ENCODE data around the gene PSG2.
"Not testable (repeated sequence)": the region's sequence is repeated elsewhere in the genome, so short reads cannot be mapped to it uniquely, and the experiment has no call there.

PSG2 gene

GRCh38 chr19:43101950-43102349 is 19.4 kb upstream of the PSG2 start:
- H3K4me1 Mint-ChIP-seq (ENCODE audit: low read depth): no peaks in the 10 kb centered on the region
- no peaks in the 10 kb centered on the region for H3K36me3 Mint-ChIP-seq (ENCODE audit: low read depth)
- no peak overlapping the region for H3K4me3 Mint-ChIP-seq
- peaks cover 28% of the 10 kb centered on the region for H3K9me3 Mint-ChIP-seq
- DNase-seq (ENCODE audit: low spot score): no peak
- H3K27me3 Mint-ChIP-seq (ENCODE audit: low read depth): no peaks in the 10 kb centered on the region
- no peak overlapping the region for H3K27ac Mint-ChIP-seq

DNA sequence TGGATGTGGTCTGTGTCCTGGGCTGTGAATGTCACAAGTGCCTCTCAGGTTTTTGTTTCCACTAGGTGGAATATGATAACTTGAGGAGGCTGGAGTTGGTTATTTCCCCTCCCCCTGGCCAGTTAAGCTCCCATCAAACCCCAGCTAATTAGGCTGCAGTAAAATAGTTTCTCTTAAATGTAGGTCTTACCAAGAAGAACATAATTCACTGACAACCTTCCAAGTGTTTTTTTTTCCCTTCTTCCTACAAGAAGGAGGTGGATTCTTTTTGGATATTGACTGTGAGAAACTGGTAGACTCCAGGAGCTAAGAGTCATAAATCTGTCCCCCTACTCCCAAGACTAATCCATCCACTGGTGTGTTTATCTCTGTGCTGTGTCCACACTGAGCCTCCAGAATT is 15.9 kb upstream of the PSG2 start:
- not testable (repeated sequence) for H3K4me3 Mint-ChIP-seq; H3K4me1 Mint-ChIP-seq (ENCODE audit: low read depth); H3K27me3 Mint-ChIP-seq (ENCODE audit: low read depth); H3K27ac Mint-ChIP-seq; DNase-seq (ENCODE audit: low spot score); H3K9me3 Mint-ChIP-seq; H3K36me3 Mint-ChIP-seq (ENCODE audit: low read depth)

DNA sequence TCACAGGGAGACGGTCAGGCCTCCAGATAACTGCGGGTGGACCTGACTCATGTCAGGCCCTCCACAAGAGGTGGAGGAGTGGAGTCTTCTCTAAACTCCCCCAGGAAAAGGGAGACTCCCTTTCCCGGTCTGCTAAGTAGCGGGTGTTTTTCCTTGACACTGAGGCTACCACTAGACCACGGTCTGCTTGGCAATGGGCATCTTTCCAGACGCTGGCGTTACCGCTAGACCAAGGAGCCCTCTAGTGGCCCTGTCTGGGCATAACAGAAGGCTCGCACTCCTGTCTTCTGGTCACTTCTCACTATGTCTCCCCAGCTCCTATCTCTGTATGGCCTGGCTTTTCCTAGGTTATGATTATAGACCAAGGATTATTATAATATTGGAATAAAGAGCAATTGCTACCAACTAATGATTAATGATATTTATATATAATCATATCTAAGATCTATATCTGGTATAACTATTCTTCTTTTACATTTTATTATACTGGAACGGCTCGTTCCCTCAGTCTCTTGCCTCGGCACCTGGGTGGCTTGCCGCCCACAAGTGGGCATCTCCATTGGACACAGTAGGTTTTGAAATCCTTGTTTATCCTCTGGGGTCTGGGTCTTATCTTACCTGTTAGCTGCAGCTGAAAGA is 5.3 kb upstream of the PSG2 start:
- H3K27ac Mint-ChIP-seq; H3K4me3 Mint-ChIP-seq; H3K9me3 Mint-ChIP-seq; H3K4me1 Mint-ChIP-seq (ENCODE audit: low read depth); H3K36me3 Mint-ChIP-seq (ENCODE audit: low read depth); H3K27me3 Mint-ChIP-seq (ENCODE audit: low read depth): not testable (repeated sequence)
- DNase-seq (ENCODE audit: low spot score): peak; percentile 6

DNA sequence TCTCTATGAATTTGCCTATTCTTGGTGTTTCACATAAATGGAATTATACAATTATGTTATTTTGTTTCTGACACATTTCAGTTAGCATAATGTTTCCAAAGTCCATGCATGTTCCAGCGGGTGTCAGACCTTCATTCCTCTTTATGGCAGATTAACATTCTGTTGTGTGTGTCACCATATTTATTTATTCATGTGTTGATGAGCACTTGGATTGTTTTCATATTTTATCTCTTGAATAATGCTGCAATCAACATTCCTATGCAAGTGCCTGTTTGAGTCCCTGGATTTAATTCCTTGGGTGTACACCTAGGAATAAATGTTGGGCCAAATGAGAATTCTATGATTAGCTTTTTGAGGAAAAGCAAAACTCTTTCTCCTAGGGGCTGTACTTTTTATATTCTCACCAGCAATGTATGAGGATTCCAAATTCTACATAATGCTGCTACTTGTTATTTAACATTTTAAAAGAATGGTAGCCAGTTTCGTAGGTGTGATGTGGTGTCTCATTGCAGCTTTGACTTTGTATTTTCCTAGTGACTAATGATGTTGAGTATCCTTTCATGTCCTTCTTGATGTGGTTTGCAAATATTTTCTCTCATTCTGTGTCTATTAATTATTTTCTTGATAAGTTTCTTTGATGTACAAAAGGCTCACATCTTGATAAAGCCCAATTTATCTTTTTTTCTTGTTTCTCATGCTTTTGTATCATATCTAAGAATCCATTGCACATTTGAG is 3.5 kb upstream of the PSG2 start:
- DNase-seq (ENCODE audit: low spot score); H3K9me3 Mint-ChIP-seq; H3K36me3 Mint-ChIP-seq (ENCODE audit: low read depth); H3K4me3 Mint-ChIP-seq; H3K27me3 Mint-ChIP-seq (ENCODE audit: low read depth); H3K4me1 Mint-ChIP-seq (ENCODE audit: low read depth); H3K27ac Mint-ChIP-seq: not testable (repeated sequence)

DNA sequence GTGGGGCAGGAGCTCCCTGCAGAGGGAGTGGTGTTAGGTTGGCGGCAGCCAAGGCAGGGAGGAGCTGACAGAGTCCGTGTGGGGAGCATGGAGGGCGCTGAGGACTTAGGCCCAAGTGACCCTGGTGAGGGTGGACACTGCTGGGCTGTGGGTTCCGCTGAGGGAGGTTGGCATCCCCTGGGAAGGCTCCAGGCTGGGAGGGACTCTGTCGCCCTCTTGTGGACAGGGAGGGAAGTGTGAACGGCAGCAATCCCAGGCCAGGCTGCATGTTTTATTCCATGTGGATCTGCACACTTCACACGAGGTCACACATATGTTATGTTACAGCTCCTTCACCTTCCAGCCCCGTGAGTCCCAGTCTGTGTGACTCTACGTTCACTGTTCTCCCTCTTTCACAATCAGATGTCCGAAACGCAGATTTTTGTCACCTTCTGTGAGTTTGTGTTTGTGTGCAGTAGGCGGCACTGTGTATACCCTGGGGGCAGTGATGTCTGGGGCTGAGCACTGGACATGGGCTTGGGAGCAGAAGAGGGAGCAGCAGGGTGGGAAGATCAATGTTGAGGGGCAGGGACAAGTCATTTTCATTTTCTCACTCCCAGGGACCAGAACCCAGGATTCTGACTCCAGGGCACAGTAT is 1.8 kb upstream of the PSG2 start:
- DNase-seq (ENCODE audit: low spot score): peak; percentile 8
- not testable (repeated sequence) for H3K4me1 Mint-ChIP-seq (ENCODE audit: low read depth); H3K36me3 Mint-ChIP-seq (ENCODE audit: low read depth); H3K4me3 Mint-ChIP-seq; H3K9me3 Mint-ChIP-seq; H3K27ac Mint-ChIP-seq; H3K27me3 Mint-ChIP-seq (ENCODE audit: low read depth)

DNA sequence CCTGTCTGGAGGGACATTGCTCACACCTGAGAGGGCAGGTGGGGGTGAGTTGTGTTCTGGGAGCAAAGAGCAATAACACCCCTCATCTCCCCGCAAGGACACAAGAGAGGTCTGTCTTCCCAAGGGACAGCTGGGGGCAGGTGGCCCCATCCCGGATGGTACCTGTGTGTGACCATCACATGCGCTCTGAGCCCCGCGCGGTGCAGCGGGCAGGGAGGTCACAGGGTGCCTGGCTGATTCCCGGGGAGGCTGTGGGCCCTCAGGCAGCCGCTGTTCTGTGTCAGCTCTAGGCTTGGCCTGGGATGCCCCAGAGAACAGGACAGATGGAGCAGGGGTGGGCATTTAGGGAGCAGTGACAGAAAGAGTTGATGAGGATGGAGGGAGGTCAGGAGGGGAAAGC is 1.2 kb upstream of the PSG2 start:
- not testable (repeated sequence) for DNase-seq (ENCODE audit: low spot score); H3K27me3 Mint-ChIP-seq (ENCODE audit: low read depth); H3K27ac Mint-ChIP-seq; H3K36me3 Mint-ChIP-seq (ENCODE audit: low read depth); H3K9me3 Mint-ChIP-seq; H3K4me3 Mint-ChIP-seq; H3K4me1 Mint-ChIP-seq (ENCODE audit: low read depth)

DNA sequence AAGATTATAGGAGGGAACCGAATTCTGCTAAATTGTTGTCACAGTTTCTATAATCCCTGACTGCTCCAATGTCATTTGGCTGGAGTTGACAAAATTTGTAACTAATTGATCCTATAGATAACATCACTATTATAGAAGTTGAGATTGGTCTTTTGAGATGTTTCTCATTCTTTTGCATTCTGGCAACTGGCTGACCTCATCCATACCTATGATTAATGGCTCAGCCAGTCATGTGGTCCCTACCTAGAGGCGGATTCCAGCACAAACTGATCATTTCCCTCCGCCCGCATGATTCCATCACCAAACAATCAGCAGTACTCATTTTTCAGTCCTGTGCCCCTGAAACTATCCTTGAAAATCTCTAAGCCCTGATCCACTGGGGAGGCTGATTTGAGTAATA is 4.2 kb downstream of the PSG2 start:
- no peaks in the 10 kb centered on the region for H3K36me3 Mint-ChIP-seq (ENCODE audit: low read depth)
- H3K27me3 Mint-ChIP-seq (ENCODE audit: low read depth): no peaks in the 10 kb centered on the region
- DNase-seq (ENCODE audit: low spot score): no peak
- no peaks in the 10 kb centered on the region for H3K4me1 Mint-ChIP-seq (ENCODE audit: low read depth)
- no peak overlapping the region for H3K27ac Mint-ChIP-seq
- no peak overlapping the region for H3K4me3 Mint-ChIP-seq
- H3K9me3 Mint-ChIP-seq: no peaks in the 10 kb centered on the region

DNA sequence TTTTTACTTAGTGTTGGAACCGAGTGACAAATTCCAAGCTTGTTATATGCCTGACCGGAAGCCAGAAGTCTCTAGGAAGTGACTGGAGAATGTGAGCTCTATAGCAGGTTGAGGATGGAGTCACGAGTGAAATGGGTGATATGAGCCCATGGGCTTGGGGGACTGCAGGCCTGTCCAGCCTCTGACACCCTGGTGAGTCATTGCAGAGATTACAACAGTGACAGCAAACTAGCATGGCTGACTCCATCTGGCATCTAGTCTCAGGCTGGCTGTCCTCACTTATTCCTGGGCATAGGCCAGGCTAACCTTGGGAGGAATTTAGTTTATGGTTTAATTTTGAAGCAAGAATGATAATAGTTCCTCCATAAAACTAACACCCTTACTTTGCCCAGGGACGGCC is 4.6 kb downstream of the PSG2 start:
- H3K9me3 Mint-ChIP-seq; H3K4me1 Mint-ChIP-seq (ENCODE audit: low read depth); DNase-seq (ENCODE audit: low spot score); H3K36me3 Mint-ChIP-seq (ENCODE audit: low read depth); H3K27ac Mint-ChIP-seq; H3K4me3 Mint-ChIP-seq; H3K27me3 Mint-ChIP-seq (ENCODE audit: low read depth): not testable (repeated sequence)

DNA sequence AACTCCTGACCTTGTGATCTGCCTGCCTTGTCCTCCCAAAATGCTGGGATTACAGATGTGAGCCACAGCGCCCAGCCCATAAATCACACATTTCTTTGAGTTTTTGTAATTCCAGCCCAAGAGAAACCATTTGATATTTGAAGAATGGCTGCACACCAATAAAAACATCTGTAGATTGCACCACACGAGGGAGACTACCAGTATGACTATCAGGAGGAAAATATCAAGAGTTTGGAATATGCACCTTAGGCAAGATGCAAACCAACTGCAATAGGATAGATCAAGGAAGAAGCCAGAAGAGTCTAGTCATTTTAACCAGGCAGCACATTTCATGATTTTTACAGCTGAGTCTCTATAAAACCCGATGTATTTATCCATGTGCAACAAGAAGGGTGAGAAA is 20.1 kb downstream of the PSG2 start:
- H3K9me3 Mint-ChIP-seq; DNase-seq (ENCODE audit: low spot score); H3K4me3 Mint-ChIP-seq; H3K27ac Mint-ChIP-seq; H3K27me3 Mint-ChIP-seq (ENCODE audit: low read depth); H3K4me1 Mint-ChIP-seq (ENCODE audit: low read depth); H3K36me3 Mint-ChIP-seq (ENCODE audit: low read depth): not testable (repeated sequence)

- not testable (repeated sequence) for H3K9me3 Mint-ChIP-seq; DNase-seq (ENCODE audit: low spot score); H3K36me3 Mint-ChIP-seq (ENCODE audit: low read depth); H3K27me3 Mint-ChIP-seq (ENCODE audit: low read depth); H3K4me3 Mint-ChIP-seq; H3K27ac Mint-ChIP-seq; H3K4me1 Mint-ChIP-seq (ENCODE audit: low read depth)
Observed at GRCh38 chr19:43061326-43061725, 21.2 kb downstream of the PSG2 start.

DNA sequence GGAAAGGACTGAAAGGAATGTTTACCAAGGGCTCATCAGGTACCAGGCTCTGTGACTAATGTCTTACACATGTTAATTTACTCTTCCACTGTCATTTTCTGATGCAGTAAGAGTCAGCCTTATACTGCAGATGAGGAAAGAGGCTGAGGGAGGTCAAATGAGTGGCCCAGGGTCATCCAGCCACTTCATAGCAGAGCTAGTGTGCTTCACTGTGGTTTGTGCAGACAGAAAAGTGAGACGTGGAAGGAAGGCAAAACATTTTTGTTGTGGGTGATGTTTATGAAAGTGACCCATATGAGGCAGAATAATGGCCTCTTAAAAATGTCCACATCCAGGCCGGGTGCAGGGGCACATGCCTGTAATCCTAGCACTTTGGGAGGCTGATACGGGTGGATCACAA is 22.2 kb downstream of the PSG2 start:
- H3K27ac Mint-ChIP-seq; H3K4me3 Mint-ChIP-seq; H3K27me3 Mint-ChIP-seq (ENCODE audit: low read depth); H3K4me1 Mint-ChIP-seq (ENCODE audit: low read depth); H3K36me3 Mint-ChIP-seq (ENCODE audit: low read depth); DNase-seq (ENCODE audit: low spot score): not testable (repeated sequence)
- H3K9me3 Mint-ChIP-seq: peaks cover 14% of the 10 kb centered on the region

GRCh38 chr19:43059482-43059881 is 23.0 kb downstream of the PSG2 start:
- H3K27ac Mint-ChIP-seq; H3K36me3 Mint-ChIP-seq (ENCODE audit: low read depth); DNase-seq (ENCODE audit: low spot score); H3K27me3 Mint-ChIP-seq (ENCODE audit: low read depth); H3K4me1 Mint-ChIP-seq (ENCODE audit: low read depth); H3K4me3 Mint-ChIP-seq: not testable (repeated sequence)
- peaks cover 20% of the 10 kb centered on the region for H3K9me3 Mint-ChIP-seq

DNA sequence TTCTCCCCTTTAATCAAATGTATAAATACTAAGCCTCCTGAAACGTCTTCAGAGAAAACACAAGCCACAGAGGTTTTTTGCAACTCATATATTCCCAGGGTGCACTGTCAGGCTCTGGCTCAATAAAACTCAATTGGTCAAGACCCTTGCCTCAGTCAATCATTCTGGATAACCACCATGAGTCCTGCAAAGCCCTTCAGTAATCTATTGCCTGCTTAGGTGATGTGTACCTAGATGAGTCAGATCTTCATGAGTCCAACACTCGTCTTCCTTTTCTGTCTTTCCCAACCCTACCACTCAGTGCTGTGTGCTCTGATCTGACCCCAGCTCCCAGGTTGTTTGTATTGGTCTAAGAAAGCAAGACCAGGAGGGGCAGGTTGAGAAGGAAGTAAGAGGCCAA is 24.1 kb downstream of the PSG2 start:
- DNase-seq (ENCODE audit: low spot score); H3K4me3 Mint-ChIP-seq; H3K27ac Mint-ChIP-seq; H3K36me3 Mint-ChIP-seq (ENCODE audit: low read depth); H3K4me1 Mint-ChIP-seq (ENCODE audit: low read depth); H3K27me3 Mint-ChIP-seq (ENCODE audit: low read depth): not testable (repeated sequence)
- H3K9me3 Mint-ChIP-seq: peaks cover 24% of the 10 kb centered on the region

GRCh38 chr19:43047966-43048365 is 34.5 kb downstream of the PSG2 start:
- H3K4me3 Mint-ChIP-seq; H3K4me1 Mint-ChIP-seq (ENCODE audit: low read depth); H3K27me3 Mint-ChIP-seq (ENCODE audit: low read depth); H3K36me3 Mint-ChIP-seq (ENCODE audit: low read depth); DNase-seq (ENCODE audit: low spot score); H3K27ac Mint-ChIP-seq; H3K9me3 Mint-ChIP-seq: not testable (repeated sequence)

- not testable (repeated sequence) for H3K27ac Mint-ChIP-seq; H3K36me3 Mint-ChIP-seq (ENCODE audit: low read depth); H3K27me3 Mint-ChIP-seq (ENCODE audit: low read depth); H3K4me3 Mint-ChIP-seq; DNase-seq (ENCODE audit: low spot score); H3K4me1 Mint-ChIP-seq (ENCODE audit: low read depth); H3K9me3 Mint-ChIP-seq
Observed at GRCh38 chr19:43046578-43046977, 35.9 kb downstream of the PSG2 start.

Data from T-helper 2 cell treated with Interferon-gamma antibody and Interleukin-4, amounts not matched to agents 5 μg/mL and 100 μg/mL, for 36 hours (primary cell).